HepG2 (cell line): ENCODE measurements around the gene ETFB. TPM values are rescaled to one million over a fixed set of nuclear protein-coding genes. Genes with fewer than 3 reads are reported as not detected.

Experiments
- ARHGAP35 ChIP-seq: sonication (generic); formaldehyde crosslinking; IDR thresholded peaks from 2 replicates; pipeline ENCODE4 v1.9.0; 2022; ENCODE audit warnings: mild to moderate bottlenecking, inconsistent platforms, moderate library complexity, missing genetic modification reagents, borderline replicate concordance
- CBX5 ChIP-seq: sonication (generic); formaldehyde crosslinking; IDR thresholded peaks from 2 replicates; pipeline ENCODE4 v1.4.0; 2020; ENCODE audit warnings: missing genetic modification reagents, borderline replicate concordance
- ETV5 ChIP-seq: IDR thresholded peaks from 2 replicates; pipeline ENCODE4 v1.6.1; 2018; ENCODE audit warnings: missing biosample characterization, missing genetic modification reagents, inconsistent platforms, borderline replicate concordance
- FOSL1 ChIP-seq: sonication (generic); formaldehyde crosslinking; IDR thresholded peaks from 2 replicates; pipeline ENCODE4 v1.9.0; 2021; ENCODE audit warnings: missing genetic modification reagents, borderline replicate concordance
- FOXP1 ChIP-seq, 2 experiments: fragments of 450-650 bp in 1 of 2; IDR thresholded peaks; 2 replicates each; pipeline ENCODE4 v1.6.1; 2017 to 2018; ENCODE audit warnings: antibody characterized with exemption in 1 of 2
- PAF1 ChIP-seq: IDR thresholded peaks from 2 replicates; pipeline ENCODE4 v1.6.1; 2016; ENCODE audit warnings: missing genetic modification reagents, missing compliant biosample characterization
- PITX1 ChIP-seq: sonication (generic); formaldehyde crosslinking; IDR thresholded peaks from 2 replicates; pipeline ENCODE4 v1.5.1; 2020; ENCODE audit warnings: mild to moderate bottlenecking, missing genetic modification reagents
- PLRG1 ChIP-seq: fragments of 450-650 bp; conservative IDR thresholded peaks from 2 replicates; pipeline ENCODE4 v1.6.1; 2016
- ZNF232 ChIP-seq: sonication (generic); formaldehyde crosslinking; IDR thresholded peaks from 2 replicates; pipeline ENCODE4 v1.4.0; 2020; ENCODE audit warnings: missing genetic modification reagents, borderline replicate concordance
- ZNF235 ChIP-seq: sonication (generic); formaldehyde crosslinking; IDR thresholded peaks from 2 replicates; pipeline ENCODE4 v1.8.1; 2023; ENCODE audit warnings: mild to moderate bottlenecking, missing genetic modification reagents, borderline replicate concordance
- ZNF24 ChIP-seq: fragments of 450-650 bp; IDR thresholded peaks from 2 replicates; pipeline ENCODE4 v1.6.1; 2017; ENCODE audit warnings: antibody characterized with exemption, mild to moderate bottlenecking
- ZNF251 ChIP-seq: sonication (generic); formaldehyde crosslinking; IDR thresholded peaks from 2 replicates; pipeline ENCODE4 v1.9.0; 2021; ENCODE audit warnings: mild to moderate bottlenecking, missing genetic modification reagents
- ZNF253 ChIP-seq: sonication (generic); formaldehyde crosslinking; IDR thresholded peaks from 2 replicates; pipeline ENCODE4 v1.8.0; 2022; ENCODE audit warnings: mild to moderate bottlenecking, missing genetic modification reagents, borderline replicate concordance
- ZNF543 ChIP-seq: sonication (generic); formaldehyde crosslinking; IDR thresholded peaks from 2 replicates; pipeline ENCODE4 v1.4.0; 2020; ENCODE audit warnings: mild to moderate bottlenecking, missing genetic modification reagents
- ZNF670 ChIP-seq: sonication (generic); formaldehyde crosslinking; IDR thresholded peaks from 2 replicates; pipeline ENCODE4 v1.8.0; 2022; ENCODE audit warnings: mild to moderate bottlenecking, missing genetic modification reagents, borderline replicate concordance
- ZNF678 ChIP-seq: sonication (generic); formaldehyde crosslinking; IDR thresholded peaks from 2 replicates; pipeline ENCODE4 v1.4.0; 2020; ENCODE audit warnings: mild to moderate bottlenecking, missing genetic modification reagents
- ZNF703 ChIP-seq: sonication (generic); formaldehyde crosslinking; IDR thresholded peaks from 2 replicates; pipeline ENCODE4 v1.5.1; 2020; ENCODE audit warnings: missing genetic modification reagents, mild to moderate bottlenecking, moderate library complexity, borderline replicate concordance
- ZSCAN9 ChIP-seq: IDR thresholded peaks from 2 replicates; pipeline ENCODE4 v1.6.1; 2016; ENCODE audit warnings: borderline replicate concordance
- polyA plus RNA-seq, 8 experiments: library from polyadenylated mRNA; depleted of rRNA in 3 of 8; stranded (reverse) in 7 of 8; unstranded in 1 of 8; fragments of >200 nt; fragmentation: Illumina TruSeq in 4 of 8; extraction: Trizol in 4 of 8; gene quantifications; 2 replicates each; pipeline versions ENCODE4 v1.2.1 to v1.2.3, GENCODE V29; 2011 to 2016; ENCODE audit warnings: low read depth in 4 of 8, missing spikeins in 1 of 8, mixed read lengths in 1 of 8; ENCODE audit not compliant: insufficient read depth in 1 of 8
- total RNA-seq, 5 experiments: library from RNA; depleted of rRNA; stranded (reverse); fragments of >200 nt; fragmentation: Illumina TruSeq; extraction: Trizol; gene quantifications; 2 replicates each; pipeline ENCODE4 v1.2.3, GENCODE V29; 2016; ENCODE audit warnings: low read depth in 1 of 5
- TF ChIP-seq, protein P1 (sequence below): sonication (generic); formaldehyde crosslinking; IDR thresholded peaks from 2 replicates; pipeline ENCODE4 v1.8.0; 2022; ENCODE audit warnings: missing genetic modification reagents, mild to moderate bottlenecking, moderate library complexity, borderline replicate concordance
- TF ChIP-seq, protein P2 (sequence below): sonication (generic); formaldehyde crosslinking; IDR thresholded peaks from 2 replicates; pipeline ENCODE4 v1.4.0; 2020; ENCODE audit warnings: missing genetic modification reagents
- TF ChIP-seq, protein P3 (sequence below): sonication (generic); formaldehyde crosslinking; IDR thresholded peaks from 2 replicates; pipeline ENCODE4 v1.4.0; 2020; ENCODE audit warnings: missing genetic modification reagents, borderline replicate concordance

ETFB gene
- total and polyA plus RNA-seq, 2 of the 13 experiments (the other 11 are each of a cell fraction or from before 2014, with no cell fraction given) = 678 to 1,314 TPM

DNA sequence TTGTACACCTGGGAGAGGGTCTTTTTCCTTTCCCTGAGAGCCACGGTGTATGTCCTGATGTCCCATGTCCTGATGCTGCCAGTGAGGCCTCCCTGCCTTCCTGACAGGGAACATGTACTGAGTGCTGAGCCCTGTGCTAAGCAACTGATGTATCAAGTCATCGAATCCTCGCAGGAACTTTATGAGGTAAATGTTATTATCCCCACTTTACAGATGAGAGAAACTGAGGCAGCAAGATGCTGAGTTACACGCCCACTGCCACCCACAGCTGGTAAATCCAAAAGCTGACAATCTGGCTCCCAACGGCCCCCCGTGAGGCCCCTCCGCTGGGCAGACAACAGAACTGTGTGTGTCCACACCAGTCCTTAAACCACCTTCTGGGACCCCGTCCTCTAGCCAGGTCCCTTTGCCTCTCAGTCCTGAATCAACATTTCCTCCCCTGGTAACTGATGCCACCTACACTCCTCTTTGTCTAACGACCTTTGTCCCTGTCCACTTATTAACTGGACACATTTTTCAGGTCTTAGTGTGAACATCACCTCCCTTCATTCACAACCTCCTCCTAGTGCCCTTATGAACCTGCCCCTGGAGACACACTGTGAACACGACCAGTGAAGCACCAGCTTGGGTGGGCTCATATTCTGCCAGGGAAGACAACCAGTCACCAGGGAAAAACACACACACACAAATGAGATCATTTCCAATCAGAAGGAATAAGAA lies 18.8 kb downstream of the ETFB start (continued):
- TF ChIP-seq, protein P1, sequence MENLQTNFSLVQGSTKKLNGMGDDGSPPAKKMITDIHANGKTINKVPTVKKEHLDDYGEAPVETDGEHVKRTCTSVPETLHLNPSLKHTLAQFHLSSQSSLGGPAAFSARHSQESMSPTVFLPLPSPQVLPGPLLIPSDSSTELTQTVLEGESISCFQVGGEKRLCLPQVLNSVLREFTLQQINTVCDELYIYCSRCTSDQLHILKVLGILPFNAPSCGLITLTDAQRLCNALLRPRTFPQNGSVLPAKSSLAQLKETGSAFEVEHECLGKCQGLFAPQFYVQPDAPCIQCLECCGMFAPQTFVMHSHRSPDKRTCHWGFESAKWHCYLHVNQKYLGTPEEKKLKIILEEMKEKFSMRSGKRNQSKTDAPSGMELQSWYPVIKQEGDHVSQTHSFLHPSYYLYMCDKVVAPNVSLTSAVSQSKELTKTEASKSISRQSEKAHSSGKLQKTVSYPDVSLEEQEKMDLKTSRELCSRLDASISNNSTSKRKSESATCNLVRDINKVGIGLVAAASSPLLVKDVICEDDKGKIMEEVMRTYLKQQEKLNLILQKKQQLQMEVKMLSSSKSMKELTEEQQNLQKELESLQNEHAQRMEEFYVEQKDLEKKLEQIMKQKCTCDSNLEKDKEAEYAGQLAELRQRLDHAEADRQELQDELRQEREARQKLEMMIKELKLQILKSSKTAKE (CRISPR knock-in tag) = no peak
- TF ChIP-seq ZNF232 (CRISPR knock-in tag) (no peak), ZNF235 (no peak), ZNF543 (no peak), ZNF670 (CRISPR knock-in tag) (no peak), ZNF251 (CRISPR knock-in tag) (no peak), ZNF703 (no peak), ETV5 (no peak), FOXP1 (IDR thresholded peaks at IDR 0.05) (no peak), FOXP1 (CRISPR knock-in tag; IDR thresholded peaks at IDR 0.05) (no peak), ZNF253 (no peak), ZSCAN9 (CRISPR knock-in tag) (no peak), ZNF678 (CRISPR knock-in tag) (no peak), PAF1 (no peak), CBX5 (CRISPR knock-in tag) (no peak), PLRG1 (no peak), FOSL1 (no peak), ARHGAP35 (no peak), PITX1 (CRISPR knock-in tag) (no peak), ZNF24 (no peak)
- TF ChIP-seq, protein P2, sequence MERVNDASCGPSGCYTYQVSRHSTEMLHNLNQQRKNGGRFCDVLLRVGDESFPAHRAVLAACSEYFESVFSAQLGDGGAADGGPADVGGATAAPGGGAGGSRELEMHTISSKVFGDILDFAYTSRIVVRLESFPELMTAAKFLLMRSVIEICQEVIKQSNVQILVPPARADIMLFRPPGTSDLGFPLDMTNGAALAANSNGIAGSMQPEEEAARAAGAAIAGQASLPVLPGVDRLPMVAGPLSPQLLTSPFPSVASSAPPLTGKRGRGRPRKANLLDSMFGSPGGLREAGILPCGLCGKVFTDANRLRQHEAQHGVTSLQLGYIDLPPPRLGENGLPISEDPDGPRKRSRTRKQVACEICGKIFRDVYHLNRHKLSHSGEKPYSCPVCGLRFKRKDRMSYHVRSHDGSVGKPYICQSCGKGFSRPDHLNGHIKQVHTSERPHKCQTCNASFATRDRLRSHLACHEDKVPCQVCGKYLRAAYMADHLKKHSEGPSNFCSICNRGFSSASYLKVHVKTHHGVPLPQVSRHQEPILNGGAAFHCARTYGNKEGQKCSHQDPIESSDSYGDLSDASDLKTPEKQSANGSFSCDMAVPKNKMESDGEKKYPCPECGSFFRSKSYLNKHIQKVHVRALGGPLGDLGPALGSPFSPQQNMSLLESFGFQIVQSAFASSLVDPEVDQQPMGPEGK (CRISPR knock-in tag) = 0 out of 2 replicates have a peak, but pooled peaks have one; percentile 4
- TF ChIP-seq, protein P3, sequence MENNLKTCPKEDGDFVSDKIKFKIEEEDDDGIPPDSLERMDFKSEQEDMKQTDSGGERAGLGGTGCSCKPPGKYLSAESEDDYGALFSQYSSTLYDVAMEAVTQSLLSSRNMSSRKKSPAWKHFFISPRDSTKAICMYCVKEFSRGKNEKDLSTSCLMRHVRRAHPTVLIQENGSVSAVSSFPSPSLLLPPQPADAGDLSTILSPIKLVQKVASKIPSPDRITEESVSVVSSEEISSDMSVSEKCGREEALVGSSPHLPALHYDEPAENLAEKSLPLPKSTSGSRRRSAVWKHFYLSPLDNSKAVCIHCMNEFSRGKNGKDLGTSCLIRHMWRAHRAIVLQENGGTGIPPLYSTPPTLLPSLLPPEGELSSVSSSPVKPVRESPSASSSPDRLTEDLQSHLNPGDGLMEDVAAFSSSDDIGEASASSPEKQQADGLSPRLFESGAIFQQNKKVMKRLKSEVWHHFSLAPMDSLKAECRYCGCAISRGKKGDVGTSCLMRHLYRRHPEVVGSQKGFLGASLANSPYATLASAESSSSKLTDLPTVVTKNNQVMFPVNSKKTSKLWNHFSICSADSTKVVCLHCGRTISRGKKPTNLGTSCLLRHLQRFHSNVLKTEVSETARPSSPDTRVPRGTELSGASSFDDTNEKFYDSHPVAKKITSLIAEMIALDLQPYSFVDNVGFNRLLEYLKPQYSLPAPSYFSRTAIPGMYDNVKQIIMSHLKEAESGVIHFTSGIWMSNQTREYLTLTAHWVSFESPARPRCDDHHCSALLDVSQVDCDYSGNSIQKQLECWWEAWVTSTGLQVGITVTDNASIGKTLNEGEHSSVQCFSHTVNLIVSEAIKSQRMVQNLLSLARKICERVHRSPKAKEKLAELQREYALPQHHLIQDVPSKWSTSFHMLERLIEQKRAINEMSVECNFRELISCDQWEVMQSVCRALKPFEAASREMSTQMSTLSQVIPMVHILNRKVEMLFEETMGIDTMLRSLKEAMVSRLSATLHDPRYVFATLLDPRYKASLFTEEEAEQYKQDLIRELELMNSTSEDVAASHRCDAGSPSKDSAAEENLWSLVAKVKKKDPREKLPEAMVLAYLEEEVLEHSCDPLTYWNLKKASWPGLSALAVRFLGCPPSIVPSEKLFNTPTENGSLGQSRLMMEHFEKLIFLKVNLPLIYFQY (CRISPR knock-in tag) = no peak
